ENCODE results near the gene CTTN. TPM values are rescaled to one million over a fixed set of nuclear protein-coding genes. Genes with fewer than 3 reads are reported as not detected.
A peak's percentile ranks its signal among the peaks of the same experiment; 100 is the strongest.

Gene CTTN
- total RNA-seq, 2 experiments from 2014 or later, result 10.5 to 11.3 TPM

DNA sequence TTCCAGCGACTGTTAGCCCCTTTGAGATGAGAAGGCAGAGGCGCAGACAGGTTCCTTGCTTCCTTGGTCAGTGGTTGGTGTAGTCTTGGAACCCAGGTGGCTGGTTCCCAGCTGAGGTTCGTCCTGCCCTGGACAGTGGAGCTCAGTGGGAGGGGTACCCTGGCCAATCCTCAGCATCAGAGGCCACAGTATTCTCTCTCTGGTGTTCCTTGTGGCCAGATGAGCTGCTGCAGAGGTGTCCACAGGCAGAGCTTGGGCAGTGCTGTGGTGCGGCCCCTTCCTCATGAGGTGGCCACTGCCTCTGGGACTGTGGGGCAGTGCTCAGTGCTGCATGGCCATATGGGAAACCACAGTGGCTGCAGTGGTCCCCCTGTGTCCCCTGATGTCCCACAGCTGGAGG, 61.8 kb downstream of the CTTN start:
- H3K4me1 Mint-ChIP-seq, result peaks cover under 1% of the 10 kb centered on the region
- no peaks in the 10 kb centered on the region for H3K36me3 Mint-ChIP-seq
- H3K27ac Mint-ChIP-seq, result no peak overlapping the region
- no peak overlapping the region for H3K4me3 Mint-ChIP-seq
- H3K27me3 Mint-ChIP-seq, result peaks cover 20% of the 10 kb centered on the region
- DNase-seq, result no peak
- no peaks in the 10 kb centered on the region for H3K9me3 Mint-ChIP-seq

DNA sequence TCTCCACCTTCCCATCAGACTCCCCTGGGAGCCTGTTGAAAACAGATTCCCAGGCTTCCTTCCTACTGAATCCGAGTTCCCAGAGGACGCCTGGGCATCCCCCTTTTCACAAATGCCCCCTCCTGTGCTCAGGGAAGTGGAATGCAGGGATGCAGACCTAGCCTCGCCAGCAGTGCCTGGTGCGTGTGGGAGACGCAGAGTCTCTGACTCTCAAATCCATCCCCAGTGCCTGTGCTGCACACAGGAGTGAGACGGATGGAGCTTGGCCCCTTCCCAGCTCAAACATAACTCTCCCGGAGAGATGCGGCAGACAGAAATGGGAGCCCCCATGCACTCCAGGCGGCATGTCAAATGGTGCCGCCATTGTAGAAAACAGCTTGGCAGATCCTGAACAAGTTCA, 62.6 kb downstream of the CTTN start:
- no peak overlapping the region for H3K4me3 Mint-ChIP-seq
- H3K4me1 Mint-ChIP-seq, result peaks cover 1% of the 10 kb centered on the region
- H3K9me3 Mint-ChIP-seq, result no peaks in the 10 kb centered on the region
- no peak overlapping the region for H3K27ac Mint-ChIP-seq
- H3K36me3 Mint-ChIP-seq, result no peaks in the 10 kb centered on the region
- no peak for DNase-seq
- H3K27me3 Mint-ChIP-seq, result peaks cover 20% of the 10 kb centered on the region

- Mint-ChIP-seq H3K4me3 (no peak overlapping the region), H3K9me3 (no peaks in the 10 kb centered on the region), H3K27me3 (peaks cover 20% of the 10 kb centered on the region), H3K36me3 (no peaks in the 10 kb centered on the region), H3K4me1 (peaks cover 1% of the 10 kb centered on the region), H3K27ac (no peak overlapping the region)
- no peak for DNase-seq
Measured at GRCh38 chr11:70462818-70463477, 64.6 kb downstream of the CTTN start.

DNA sequence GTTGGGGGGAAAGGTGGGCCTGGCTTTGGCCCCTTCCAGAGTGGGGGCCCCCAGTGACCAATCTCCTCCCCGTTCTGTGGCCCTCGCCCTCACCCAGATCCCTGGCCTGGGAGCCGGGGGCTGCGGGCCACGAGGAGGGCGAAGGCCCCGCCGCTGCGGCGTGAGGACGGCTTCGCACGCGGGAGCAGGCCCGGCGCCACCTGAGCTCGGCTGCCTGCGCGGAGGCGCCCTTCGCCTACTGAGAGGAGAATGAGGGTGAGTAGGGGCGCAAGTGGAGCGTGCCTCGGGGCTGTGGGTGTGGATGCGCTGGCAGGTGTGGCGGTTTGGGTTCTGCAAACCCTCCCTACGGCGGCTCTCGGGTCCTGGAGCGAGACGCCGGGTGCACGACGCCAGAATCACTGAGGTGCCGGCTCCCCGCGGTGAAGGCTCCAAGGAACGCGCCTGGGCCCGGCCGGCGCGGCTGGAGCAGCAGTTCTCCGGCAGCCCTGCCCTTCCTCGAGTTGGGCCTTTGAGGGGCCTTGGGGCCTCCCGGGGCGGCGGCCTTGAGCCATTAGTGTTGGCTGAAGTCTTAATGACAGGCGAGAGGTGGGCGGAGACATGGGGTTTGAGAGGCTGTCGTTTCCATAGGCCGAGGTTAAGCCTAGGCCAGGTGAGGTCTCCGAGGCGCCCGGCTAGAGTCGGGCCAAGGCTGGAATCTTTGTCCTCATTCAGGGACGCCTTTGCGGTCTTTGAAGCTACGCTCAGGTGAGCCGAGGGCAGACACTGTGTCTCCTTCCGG, 65.3 kb downstream of the CTTN start:
- no peaks in the 10 kb centered on the region for H3K9me3 Mint-ChIP-seq
- peaks cover 13% of the 10 kb centered on the region for H3K27me3 Mint-ChIP-seq
- no peak overlapping the region for H3K27ac Mint-ChIP-seq
- no peak overlapping the region for H3K4me3 Mint-ChIP-seq
- H3K36me3 Mint-ChIP-seq, result no peaks in the 10 kb centered on the region
- H3K4me1 Mint-ChIP-seq, result peaks cover 1% of the 10 kb centered on the region
- no peak for DNase-seq

GRCh38 chr11:70464509-70465361, 66.4 kb downstream of the CTTN start:
- H3K4me3 Mint-ChIP-seq, result no peak overlapping the region
- H3K9me3 Mint-ChIP-seq, result no peaks in the 10 kb centered on the region
- peaks cover 12% of the 10 kb centered on the region for H3K27me3 Mint-ChIP-seq
- no peak overlapping the region for H3K27ac Mint-ChIP-seq
- H3K36me3 Mint-ChIP-seq, result no peaks in the 10 kb centered on the region
- no peak for DNase-seq
- H3K4me1 Mint-ChIP-seq, result peaks cover 1% of the 10 kb centered on the region

GRCh38 chr11:70466154-70466553, 67.8 kb downstream of the CTTN start:
- H3K4me3 Mint-ChIP-seq, result no peak overlapping the region
- no peaks in the 10 kb centered on the region for H3K9me3 Mint-ChIP-seq
- peaks cover 9% of the 10 kb centered on the region for H3K27me3 Mint-ChIP-seq
- no peak for DNase-seq
- peaks cover 7% of the 10 kb centered on the region for H3K4me1 Mint-ChIP-seq
- H3K27ac Mint-ChIP-seq, result no peak overlapping the region
- no peaks in the 10 kb centered on the region for H3K36me3 Mint-ChIP-seq

DNA sequence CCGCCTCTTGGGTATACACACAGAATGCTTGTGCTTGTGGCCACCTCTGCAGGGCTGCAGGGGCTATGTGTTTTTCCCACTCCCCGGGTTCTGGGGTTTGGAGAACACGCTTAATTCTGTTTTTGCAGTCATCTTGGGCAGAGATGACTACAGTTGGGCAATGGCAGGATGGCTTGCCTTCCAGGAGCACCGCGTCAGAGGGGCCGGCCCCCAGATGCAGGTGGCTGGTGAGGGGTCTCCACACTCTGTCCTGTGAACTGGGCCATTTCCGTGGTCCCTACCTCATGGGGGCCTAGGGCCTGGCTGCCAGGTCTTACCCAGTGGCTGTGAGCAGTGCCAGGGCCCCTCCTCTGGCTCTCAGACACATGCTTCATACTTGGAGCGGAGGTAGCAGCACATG, 68.3 kb downstream of the CTTN start:
- H3K4me3 Mint-ChIP-seq, result no peak overlapping the region
- H3K27me3 Mint-ChIP-seq, result peaks cover 6% of the 10 kb centered on the region

DNA sequence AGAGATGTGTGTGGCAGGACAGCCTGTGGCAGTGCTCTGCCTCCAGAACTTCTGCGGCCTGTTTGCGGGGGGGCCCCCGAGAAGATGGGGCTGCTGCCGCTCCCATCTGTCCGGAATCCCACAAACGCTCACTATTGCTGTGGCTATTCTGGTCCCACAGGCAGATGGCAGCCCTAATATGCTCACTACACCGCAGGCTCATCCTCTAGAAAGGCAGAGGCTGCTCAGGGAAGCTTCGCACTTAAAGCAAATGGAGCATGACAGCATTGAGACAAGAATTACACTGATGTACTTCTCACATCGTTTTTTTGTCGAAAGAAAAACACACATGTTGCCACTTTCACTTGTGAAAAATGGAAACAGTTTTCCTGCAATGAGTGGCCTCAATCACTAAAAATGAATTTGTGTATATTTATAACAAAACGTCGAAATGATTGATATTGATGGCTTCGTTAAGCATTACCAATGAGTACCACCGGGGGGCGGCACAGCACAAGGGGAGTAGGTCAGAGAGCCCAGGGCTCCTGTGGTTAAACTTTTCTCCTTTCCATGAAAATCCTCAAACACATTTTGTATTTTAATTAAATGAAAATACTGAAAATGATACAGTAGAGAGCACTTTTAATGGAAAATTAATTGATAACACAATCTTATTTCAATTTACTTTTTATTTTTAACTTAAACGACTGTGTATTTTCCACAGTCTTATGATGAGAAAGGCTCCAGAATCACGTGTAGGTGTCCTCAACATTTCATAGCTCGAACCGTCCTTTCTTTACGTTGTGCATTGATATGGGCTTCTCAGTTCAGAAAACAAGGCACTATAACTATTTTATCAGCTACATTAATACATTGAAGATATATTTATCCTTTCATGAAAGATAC, 69.1 kb downstream of the CTTN start:
- Mint-ChIP-seq H3K27me3 (peaks cover 6% of the 10 kb centered on the region), H3K4me3 (no peak overlapping the region), H3K27ac (no peak overlapping the region), H3K9me3 (no peaks in the 10 kb centered on the region), H3K4me1 (peaks cover 7% of the 10 kb centered on the region), H3K36me3 (no peaks in the 10 kb centered on the region)
- DNase-seq, result peak; percentile 37

More for the DNA sequence above, 68.3 kb downstream of the CTTN start:
- no peak for DNase-seq
- no peaks in the 10 kb centered on the region for H3K36me3 Mint-ChIP-seq
- H3K9me3 Mint-ChIP-seq, result no peaks in the 10 kb centered on the region
- H3K27ac Mint-ChIP-seq, result no peak overlapping the region
- peaks cover 7% of the 10 kb centered on the region for H3K4me1 Mint-ChIP-seq

DNA sequence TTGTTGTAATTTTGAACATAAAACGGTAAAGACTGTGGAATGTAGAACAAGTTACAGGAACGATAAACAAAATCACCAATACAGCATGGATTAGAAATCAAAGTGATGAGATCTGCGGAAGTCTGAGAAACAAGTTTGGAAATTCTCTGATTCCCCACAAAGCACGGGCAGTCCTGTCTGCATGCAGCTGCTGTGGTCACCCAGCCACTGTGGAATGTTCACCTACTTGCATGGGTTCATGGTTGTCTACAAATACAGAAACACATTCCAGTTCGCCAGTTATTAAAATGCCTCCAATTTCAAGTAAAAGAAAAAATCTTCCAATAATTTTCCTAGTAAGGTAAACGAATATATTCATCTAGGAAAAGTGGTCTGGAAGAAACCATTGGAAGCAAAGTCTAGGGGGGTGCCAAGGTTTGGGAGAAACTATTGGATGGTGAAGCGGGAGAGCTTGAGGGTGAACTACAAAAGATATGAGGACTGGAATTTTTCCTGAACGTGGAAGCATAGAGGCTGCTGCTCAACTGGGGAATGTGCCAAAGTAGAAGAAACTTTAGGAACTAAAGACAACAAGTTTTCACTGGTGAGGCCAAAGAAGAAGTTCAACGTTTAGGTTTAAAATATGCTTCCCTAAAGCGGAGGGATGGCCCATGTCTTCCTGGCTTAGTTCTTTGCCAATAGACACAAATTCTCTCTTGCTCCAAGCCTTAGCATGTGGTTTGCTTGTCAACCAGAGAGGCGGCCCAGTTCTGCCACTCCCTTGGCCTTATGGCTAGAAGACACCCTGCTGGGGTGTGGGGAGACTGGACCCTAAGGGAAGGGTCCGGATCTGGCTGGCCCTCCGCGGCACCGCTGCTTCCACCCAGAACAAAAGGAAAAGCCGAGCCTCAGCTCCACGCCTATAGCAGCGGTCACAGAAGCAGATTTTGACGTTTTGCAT, 70.2 kb downstream of the CTTN start:
- DNase-seq, result no peak
- H3K4me1 Mint-ChIP-seq, result peaks cover 7% of the 10 kb centered on the region
- H3K36me3 Mint-ChIP-seq, result no peaks in the 10 kb centered on the region

DNA sequence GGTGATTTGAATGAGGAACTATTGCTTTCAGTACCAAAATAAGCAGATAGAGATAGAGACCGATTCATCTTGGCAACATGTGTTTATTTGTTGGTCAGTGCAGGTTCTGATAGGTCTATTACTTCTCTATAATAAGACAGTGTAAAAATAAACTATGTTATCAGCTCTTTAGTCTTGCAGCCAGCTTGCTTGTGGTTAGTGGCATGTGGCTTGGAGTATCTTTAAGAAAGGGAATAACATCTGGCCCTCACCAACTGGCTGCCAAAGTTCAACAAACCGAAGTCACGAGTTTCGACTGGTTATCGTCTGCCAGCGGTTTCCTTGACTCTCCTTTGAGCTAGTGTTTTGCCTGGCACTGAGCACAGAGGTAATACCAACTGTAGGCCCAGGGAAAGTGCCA, 71.8 kb downstream of the CTTN start:
- Mint-ChIP-seq H3K4me1 (peaks cover 7% of the 10 kb centered on the region), H3K27ac (no peak overlapping the region), H3K36me3 (no peaks in the 10 kb centered on the region), H3K9me3 (no peaks in the 10 kb centered on the region), H3K27me3 (no peaks in the 10 kb centered on the region), H3K4me3 (no peak overlapping the region)
- no peak for DNase-seq

More for the DNA sequence above, 70.2 kb downstream of the CTTN start:
- H3K9me3 Mint-ChIP-seq, result no peaks in the 10 kb centered on the region
- H3K27ac Mint-ChIP-seq, result no peak overlapping the region
- H3K27me3 Mint-ChIP-seq, result peaks cover 3% of the 10 kb centered on the region
- H3K4me3 Mint-ChIP-seq, result no peak overlapping the region

DNA sequence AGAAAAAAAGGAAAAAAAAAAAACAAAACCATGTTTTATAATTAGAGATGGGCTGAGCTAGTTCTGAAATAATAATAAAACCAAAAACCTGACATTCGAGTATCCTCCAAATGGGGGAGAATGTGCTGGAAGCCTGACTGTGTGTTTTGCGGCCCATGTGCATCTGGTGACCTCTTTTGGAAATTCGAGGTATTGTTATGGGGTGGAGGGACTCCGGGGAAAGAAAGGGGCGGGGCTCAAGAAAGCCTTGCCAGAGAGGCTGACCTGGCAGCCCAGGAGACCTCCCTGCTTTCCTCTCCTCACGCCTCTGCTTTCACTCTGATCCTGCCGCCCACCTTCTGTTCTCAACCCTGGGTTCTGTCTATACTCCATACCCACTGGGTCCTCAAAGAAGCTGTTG, 72.9 kb downstream of the CTTN start:
- no peaks in the 10 kb centered on the region for H3K27me3 Mint-ChIP-seq
- no peaks in the 10 kb centered on the region for H3K36me3 Mint-ChIP-seq
- H3K4me3 Mint-ChIP-seq, result no peak overlapping the region
- H3K9me3 Mint-ChIP-seq, result no peaks in the 10 kb centered on the region
- peaks cover 6% of the 10 kb centered on the region for H3K4me1 Mint-ChIP-seq
- H3K27ac Mint-ChIP-seq, result no peak overlapping the region
- DNase-seq, result peak; percentile 13

GRCh38 chr11:70472240-70472639, 73.9 kb downstream of the CTTN start:
- H3K9me3 Mint-ChIP-seq, result no peaks in the 10 kb centered on the region
- no peaks in the 10 kb centered on the region for H3K27me3 Mint-ChIP-seq
- H3K27ac Mint-ChIP-seq, result no peak overlapping the region
- no peak overlapping the region for H3K4me3 Mint-ChIP-seq
- no peak for DNase-seq
- peaks cover 6% of the 10 kb centered on the region for H3K4me1 Mint-ChIP-seq
- no peaks in the 10 kb centered on the region for H3K36me3 Mint-ChIP-seq

DNA sequence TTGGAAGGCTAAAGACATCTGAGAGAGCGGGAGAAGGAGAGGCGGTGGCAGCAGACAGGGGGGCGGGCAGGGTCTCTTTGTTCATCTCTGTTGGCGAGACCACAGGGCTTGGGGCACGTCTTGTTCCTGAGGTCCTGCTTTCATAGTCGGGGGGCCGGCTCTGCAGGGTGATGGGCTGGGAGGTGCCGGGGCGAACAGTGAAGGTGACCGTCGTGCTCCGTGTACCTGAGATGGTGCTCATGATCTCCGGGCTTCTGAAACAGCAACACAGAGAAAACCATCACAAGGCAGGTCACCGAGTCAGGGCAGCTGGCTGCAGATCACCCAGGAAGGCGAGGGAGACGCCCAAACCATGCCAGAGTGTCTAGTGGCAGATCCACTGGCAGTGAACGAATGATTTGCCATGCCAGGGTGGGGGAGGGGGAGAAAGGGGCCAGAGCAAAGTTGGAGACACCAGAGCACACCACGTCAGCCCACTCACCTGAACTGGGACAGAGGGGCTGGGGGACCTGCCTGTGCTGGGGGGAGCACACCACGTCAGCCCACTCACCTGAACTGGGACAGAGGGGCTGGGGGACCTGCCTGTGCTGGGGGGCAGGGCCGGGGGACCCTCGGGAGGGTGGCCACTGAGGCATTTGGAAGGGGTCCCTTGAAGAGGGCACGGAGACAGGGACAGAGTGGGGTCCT, 75.0 kb downstream of the CTTN start:
- no peaks in the 10 kb centered on the region for H3K9me3 Mint-ChIP-seq
- no peaks in the 10 kb centered on the region for H3K27me3 Mint-ChIP-seq
- peaks cover 6% of the 10 kb centered on the region for H3K4me1 Mint-ChIP-seq
- H3K36me3 Mint-ChIP-seq, result no peaks in the 10 kb centered on the region
- H3K4me3 Mint-ChIP-seq, result no peak overlapping the region
- no peak overlapping the region for H3K27ac Mint-ChIP-seq
- DNase-seq, result no peak
